ENCODE measurements around the gene LAMTOR3.

DNA sequence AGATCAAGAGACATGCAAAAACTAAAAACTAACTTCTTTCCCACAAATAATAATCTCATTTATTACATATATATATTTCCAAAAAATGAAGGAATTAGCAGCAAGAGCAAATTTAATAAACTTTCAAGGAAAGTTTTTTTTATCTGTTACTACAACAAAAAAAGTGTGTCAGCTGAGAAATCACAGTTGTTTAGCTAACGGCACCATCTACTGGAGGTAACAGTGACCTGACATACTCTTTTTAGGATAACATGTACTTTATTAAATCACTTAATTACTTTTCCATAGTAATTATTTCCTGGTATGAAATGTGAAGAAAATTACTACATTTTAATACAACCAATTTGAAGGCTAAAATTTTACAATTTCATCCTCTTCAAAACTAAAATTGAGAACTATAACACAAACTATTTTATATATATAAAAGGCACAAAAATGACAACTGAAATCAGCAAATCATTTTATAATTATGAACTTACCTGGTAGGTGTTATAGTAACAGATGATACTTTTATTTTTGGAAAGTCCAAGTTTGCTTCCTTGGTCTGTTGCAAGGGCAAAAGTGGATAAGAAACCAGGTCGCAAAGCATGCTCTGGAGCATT, 9.1 kb downstream of the LAMTOR3 start:
- no peak for TF ChIP-seq SUZ12 (IDR thresholded peaks at IDR 0.05; ENCODE audit: extremely low read depth, insufficient read depth, insufficient read length)
- TF ChIP-seq YY1 (IDR thresholded peaks at IDR 0.05; ENCODE audit: insufficient read depth, insufficient read length), result no peak

All from NT2/D1 (cell line).